Gastrocnemius medialis (tissue), 4 donors: ENCODE results near the gene EPB41L3.

Source experiments
- POLR2A ChIP-seq, 2 donors: fragments of 450-650 bp; IDR thresholded peaks; one replicate each; pipeline ENCODE4 v1.6.1; 2017; ENCODE audit warnings: antibody characterized with exemption in 2 of 2, mild to moderate bottlenecking in 2 of 2, moderate library complexity in 2 of 2
- TF ChIP-seq, protein P1 (sequence below), 5 experiments: fragments of 450-650 bp in 3 of 5; fragments of 200-600 bp in 2 of 5; sonication (generic) in 2 of 5; IDR thresholded peaks in 4 of 5; conservative IDR thresholded peaks in 1 of 5; 1 replicate in 4 of 5; 2 replicates in 1 of 5; pipeline ENCODE4 v1.5.1; 2016 to 2019; ENCODE audit warnings: antibody characterized with exemption in 5 of 5, mild to moderate bottlenecking in 3 of 5, moderate library complexity in 3 of 5

DNA sequence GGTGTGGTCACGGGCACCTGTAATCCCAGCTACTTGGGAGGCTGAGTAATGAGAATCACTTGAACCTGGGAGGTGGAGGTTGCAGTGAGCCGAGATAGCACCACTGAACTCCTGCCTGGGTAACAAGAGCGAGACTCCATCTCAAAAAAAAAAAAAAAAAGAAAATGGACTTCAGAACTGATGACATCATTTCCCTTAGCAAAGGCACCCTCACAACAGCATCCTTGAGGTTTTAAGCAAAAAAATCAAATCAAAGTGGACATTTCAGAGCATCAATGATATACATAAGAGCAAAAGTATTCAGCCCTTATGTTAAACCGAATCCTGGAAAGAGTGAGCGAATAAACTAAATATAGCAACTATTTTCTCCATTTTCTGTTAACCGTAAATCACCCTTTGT lies 45.3 kb downstream of the EPB41L3 start:
- TF ChIP-seq, protein P1, sequence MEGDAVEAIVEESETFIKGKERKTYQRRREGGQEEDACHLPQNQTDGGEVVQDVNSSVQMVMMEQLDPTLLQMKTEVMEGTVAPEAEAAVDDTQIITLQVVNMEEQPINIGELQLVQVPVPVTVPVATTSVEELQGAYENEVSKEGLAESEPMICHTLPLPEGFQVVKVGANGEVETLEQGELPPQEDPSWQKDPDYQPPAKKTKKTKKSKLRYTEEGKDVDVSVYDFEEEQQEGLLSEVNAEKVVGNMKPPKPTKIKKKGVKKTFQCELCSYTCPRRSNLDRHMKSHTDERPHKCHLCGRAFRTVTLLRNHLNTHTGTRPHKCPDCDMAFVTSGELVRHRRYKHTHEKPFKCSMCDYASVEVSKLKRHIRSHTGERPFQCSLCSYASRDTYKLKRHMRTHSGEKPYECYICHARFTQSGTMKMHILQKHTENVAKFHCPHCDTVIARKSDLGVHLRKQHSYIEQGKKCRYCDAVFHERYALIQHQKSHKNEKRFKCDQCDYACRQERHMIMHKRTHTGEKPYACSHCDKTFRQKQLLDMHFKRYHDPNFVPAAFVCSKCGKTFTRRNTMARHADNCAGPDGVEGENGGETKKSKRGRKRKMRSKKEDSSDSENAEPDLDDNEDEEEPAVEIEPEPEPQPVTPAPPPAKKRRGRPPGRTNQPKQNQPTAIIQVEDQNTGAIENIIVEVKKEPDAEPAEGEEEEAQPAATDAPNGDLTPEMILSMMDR (IDR thresholded peaks at IDR 0.05 in 4 of 5, conservative IDR thresholded peaks at IDR 0.05 in 1 of 5), result no peak
- no peak for TF ChIP-seq POLR2A (IDR thresholded peaks at IDR 0.05)
